Mesenchymal stem cell (in vitro differentiated cells and primary cell): ENCODE results near the gene HOXA5.
A peak's percentile ranks its signal among the peaks of the same experiment; 100 is the strongest.

ENCODE experiments used
- DNase-seq: peaks from one replicate; pipeline ENCODE4 v3.0.0-alpha.2; 2013
- H2AFZ ChIP-seq: one replicate; pipeline ENCODE4 v1.6.1; 2013; ENCODE audit warnings: low read depth, mild to moderate bottlenecking, control low read depth, inconsistent platforms, low read length, moderate library complexity
- H2AK5ac ChIP-seq: 2 replicates; pipeline ENCODE4 v1.6.1; 2013; ENCODE audit warnings: low read length, moderate library complexity, mild to moderate bottlenecking, inconsistent platforms; ENCODE audit not compliant: severe bottlenecking
- H2BK120ac ChIP-seq: one replicate; pipeline ENCODE4 v1.6.1; 2013; ENCODE audit warnings: low read depth, mild to moderate bottlenecking, inconsistent platforms, low read length, moderate library complexity
- H2BK12ac ChIP-seq, 2 experiments: one replicate each; pipeline ENCODE4 v1.6.1; 2013; ENCODE audit warnings: inconsistent platforms in 2 of 2, low read length in 2 of 2, mild to moderate bottlenecking in 2 of 2, moderate library complexity in 2 of 2, control low read depth in 1 of 2
- H2BK15ac ChIP-seq: one replicate; pipeline ENCODE4 v1.6.1; 2013; ENCODE audit warnings: mild to moderate bottlenecking, low read depth, inconsistent platforms; ENCODE audit not compliant: poor library complexity, severe bottlenecking
- H2BK5ac ChIP-seq: 2 replicates; pipeline ENCODE4 v1.6.1; 2013; ENCODE audit warnings: low read depth, mild to moderate bottlenecking, low read length, control low read depth, inconsistent platforms; ENCODE audit not compliant: poor library complexity, severe bottlenecking
- H3K14ac ChIP-seq, 2 experiments: one replicate each; pipeline ENCODE4 v1.6.1; 2013; ENCODE audit warnings: inconsistent platforms in 2 of 2, low read length in 2 of 2, control low read depth in 1 of 2, mild to moderate bottlenecking in 1 of 2, moderate library complexity in 1 of 2
- H3K18ac ChIP-seq, 2 experiments: one replicate each; pipeline ENCODE4 v1.6.1; 2013; ENCODE audit warnings: inconsistent platforms in 2 of 2, low read length in 2 of 2, control low read depth in 1 of 2, low read depth in 1 of 2, mild to moderate bottlenecking in 1 of 2
- H3K23ac ChIP-seq, 2 experiments: one replicate each; pipeline ENCODE4 v1.6.1; 2013; ENCODE audit warnings: inconsistent platforms in 2 of 2, low read length in 2 of 2, mild to moderate bottlenecking in 2 of 2, moderate library complexity in 2 of 2, control low read depth in 1 of 2
- H3K27ac ChIP-seq: 2 replicates; pipeline ENCODE4 v1.5.1; 2013; ENCODE audit warnings: mild to moderate bottlenecking, moderate library complexity, low read length, control low read depth, inconsistent platforms; ENCODE audit not compliant: poor library complexity, severe bottlenecking
- H3K27me3 ChIP-seq, 2 experiments: 2 replicates each; pipeline versions ENCODE4 v1.6.1 to v1.7.0; 2013; ENCODE audit warnings: low read length in 2 of 2, mild to moderate bottlenecking in 2 of 2, moderate library complexity in 2 of 2, control low read depth in 1 of 2, inconsistent platforms in 1 of 2; ENCODE audit not compliant: control insufficient read depth in 1 of 2, insufficient read depth in 1 of 2
- H3K36me3 ChIP-seq, 2 experiments: 2 replicates each; pipeline versions ENCODE4 v1.6.1 to v1.7.0; 2013; ENCODE audit warnings: low read length in 2 of 2, control low read depth in 1 of 2, inconsistent platforms in 1 of 2, low read depth in 1 of 2, mild to moderate bottlenecking in 1 of 2; ENCODE audit not compliant: insufficient read depth in 2 of 2, control insufficient read depth in 1 of 2
- H3K4ac ChIP-seq, 2 experiments: one replicate each; pipeline ENCODE4 v1.6.1; 2013; ENCODE audit warnings: inconsistent platforms in 2 of 2, low read length in 2 of 2, mild to moderate bottlenecking in 2 of 2, moderate library complexity in 2 of 2, control low read depth in 1 of 2, low read depth in 1 of 2
- H3K4me1 ChIP-seq: 2 replicates; pipeline ENCODE4 v1.6.1; 2013; ENCODE audit warnings: low read depth, low read length, control low read depth; ENCODE audit not compliant: control insufficient read depth, insufficient read depth
- H3K4me2 ChIP-seq: 2 replicates; pipeline ENCODE4 v1.6.1; 2013; ENCODE audit warnings: low read length, mild to moderate bottlenecking, inconsistent platforms; ENCODE audit not compliant: poor library complexity, severe bottlenecking
- H3K4me3 ChIP-seq, 2 experiments: 2 replicates each; pipeline versions ENCODE4 v1.5.1 to v1.7.0; 2013; ENCODE audit warnings: low read length in 2 of 2, mild to moderate bottlenecking in 2 of 2, control low read depth in 1 of 2, low read depth in 1 of 2; ENCODE audit not compliant: insufficient read depth in 1 of 2
- H3K79me1 ChIP-seq: replicated peaks from 2 replicates; pipeline ENCODE4 v1.6.1; 2013; ENCODE audit warnings: mild to moderate bottlenecking, control low read depth, low read length, inconsistent platforms; ENCODE audit not compliant: poor library complexity, severe bottlenecking
- H3K9ac ChIP-seq: 2 replicates; pipeline ENCODE4 v1.7.0; 2013; ENCODE audit warnings: mild to moderate bottlenecking, low read length, moderate library complexity
- H3K9me3 ChIP-seq: 2 replicates; pipeline ENCODE4 v1.7.0; 2013; ENCODE audit warnings: mild to moderate bottlenecking, low read length; ENCODE audit not compliant: control insufficient read depth
- H4K8ac ChIP-seq: one replicate; pipeline ENCODE4 v1.6.1; 2013; ENCODE audit warnings: inconsistent platforms, mild to moderate bottlenecking, low read length, moderate library complexity
- H4K91ac ChIP-seq: one replicate; pipeline ENCODE4 v1.6.1; 2013; ENCODE audit warnings: mild to moderate bottlenecking, low read length, inconsistent platforms
- WGBS: methylation state at CpG from one replicate; pipeline ENCODE4 v1.1.7; 2013; ENCODE audit warnings: mixed read lengths; 5-methylcytosine and 5-hydroxymethylcytosine counted together

Gene HOXA5

DNA sequence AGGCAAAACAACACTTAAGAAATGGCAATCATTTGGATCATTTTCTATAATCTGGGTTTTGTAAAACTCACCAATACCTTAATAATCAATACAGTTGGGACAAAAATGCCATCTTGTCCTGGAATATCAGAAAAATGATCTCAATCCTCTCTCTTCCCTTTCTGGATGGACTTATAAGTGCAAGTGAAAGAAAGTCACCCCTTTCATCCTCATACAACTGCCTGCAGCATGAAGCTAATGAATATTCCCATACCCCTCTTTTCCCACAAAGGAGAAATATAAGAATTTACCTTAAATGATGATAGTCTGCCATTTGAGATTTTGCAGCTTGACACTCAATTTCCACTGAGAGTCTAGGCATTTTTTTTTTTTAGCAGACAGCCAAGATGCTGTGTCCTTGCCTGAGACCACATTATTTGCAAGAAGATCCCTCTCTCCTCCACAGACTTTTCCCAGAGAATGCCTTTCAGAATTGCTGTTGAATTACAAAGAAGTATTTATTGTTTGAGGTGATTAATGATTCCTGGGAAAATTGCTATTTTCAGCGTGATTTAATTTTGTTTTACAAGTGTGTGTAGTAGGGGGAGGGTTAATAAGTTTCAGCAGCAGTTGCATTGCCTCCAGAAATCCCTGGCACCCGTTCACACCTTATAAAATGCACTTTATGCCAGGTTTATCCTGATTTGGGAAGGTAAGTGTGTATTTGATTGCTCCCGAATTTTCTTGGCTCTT lies 16.7 kb downstream of the HOXA5 start:
- Histone ChIP-seq H3K23ac (no peak overlapping the region), H2BK120ac (no peak overlapping the region), H2AFZ (no peak overlapping the region), H3K9me3 (no peaks in the 10 kb centered on the region), H3K9ac (peak overlapping the region; percentile 9), H2AK5ac (no peak overlapping the region), H2BK15ac (no peak overlapping the region), H2BK5ac (no peak overlapping the region), H3K4ac (no peak overlapping the region), H3K27me3 (no peaks in the 10 kb centered on the region), H3K4me2 (no peak overlapping the region), H4K8ac (no peak overlapping the region), H3K79me1 (no peaks in the 10 kb centered on the region), H3K14ac (no peak overlapping the region), H4K91ac (no peak overlapping the region), H2BK12ac (no peak overlapping the region), H3K27ac (no peak overlapping the region), H3K36me3 (peaks cover 10 to 41% of the 10 kb centered on the region in 2 experiments), H3K4me3 (no peak overlapping the region), H3K4me1 (peaks cover 21% of the 10 kb centered on the region), H3K18ac (no peak overlapping the region)
- no peak for DNase-seq
- 5% methylated on average over 1 of the region's 3 CpGs for WGBS

DNA sequence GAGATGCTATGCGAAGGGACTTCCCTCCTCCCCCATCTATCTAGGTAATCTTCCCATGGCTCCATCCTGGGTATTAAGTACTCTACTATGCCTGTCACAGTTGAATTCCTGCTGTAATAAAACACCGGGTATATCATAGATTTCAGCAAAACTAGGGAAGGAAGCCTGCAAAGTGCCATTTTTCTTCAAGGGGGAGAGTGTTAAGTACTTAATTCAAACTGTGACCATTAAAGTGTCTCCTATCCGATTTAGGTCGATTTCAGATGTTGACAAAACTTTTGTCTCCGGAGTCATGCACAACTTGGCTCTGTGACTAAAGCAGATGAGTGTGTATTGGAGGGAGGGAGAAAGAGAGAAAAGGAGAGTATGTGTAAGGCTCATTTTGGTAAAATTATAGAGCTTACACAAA lies 17.5 kb downstream of the HOXA5 start:
- Histone ChIP-seq H3K14ac (no peak overlapping the region), H2BK15ac (no peak overlapping the region), H3K23ac (no peak overlapping the region), H3K4me2 (no peak overlapping the region), H2AK5ac (no peak overlapping the region), H3K79me1 (no peaks in the 10 kb centered on the region), H3K4me3 (no peak overlapping the region), H4K91ac (no peak overlapping the region), H2BK5ac (no peak overlapping the region), H3K36me3 (peaks cover 10 to 46% of the 10 kb centered on the region in 2 experiments), H2BK12ac (no peak overlapping the region), H2AFZ (no peak overlapping the region), H3K9me3 (no peaks in the 10 kb centered on the region), H3K9ac (peak overlapping the region; percentile 9), H2BK120ac (no peak overlapping the region), H4K8ac (no peak overlapping the region), H3K18ac (no peak overlapping the region), H3K4me1 (peaks cover 20% of the 10 kb centered on the region), H3K27me3 (no peaks in the 10 kb centered on the region), H3K27ac (peak overlapping the region; percentile 0), H3K4ac (no peak overlapping the region)
- DNase-seq = no peak
- WGBS = 27% methylated on average over 4 of the region's 5 CpGs

DNA sequence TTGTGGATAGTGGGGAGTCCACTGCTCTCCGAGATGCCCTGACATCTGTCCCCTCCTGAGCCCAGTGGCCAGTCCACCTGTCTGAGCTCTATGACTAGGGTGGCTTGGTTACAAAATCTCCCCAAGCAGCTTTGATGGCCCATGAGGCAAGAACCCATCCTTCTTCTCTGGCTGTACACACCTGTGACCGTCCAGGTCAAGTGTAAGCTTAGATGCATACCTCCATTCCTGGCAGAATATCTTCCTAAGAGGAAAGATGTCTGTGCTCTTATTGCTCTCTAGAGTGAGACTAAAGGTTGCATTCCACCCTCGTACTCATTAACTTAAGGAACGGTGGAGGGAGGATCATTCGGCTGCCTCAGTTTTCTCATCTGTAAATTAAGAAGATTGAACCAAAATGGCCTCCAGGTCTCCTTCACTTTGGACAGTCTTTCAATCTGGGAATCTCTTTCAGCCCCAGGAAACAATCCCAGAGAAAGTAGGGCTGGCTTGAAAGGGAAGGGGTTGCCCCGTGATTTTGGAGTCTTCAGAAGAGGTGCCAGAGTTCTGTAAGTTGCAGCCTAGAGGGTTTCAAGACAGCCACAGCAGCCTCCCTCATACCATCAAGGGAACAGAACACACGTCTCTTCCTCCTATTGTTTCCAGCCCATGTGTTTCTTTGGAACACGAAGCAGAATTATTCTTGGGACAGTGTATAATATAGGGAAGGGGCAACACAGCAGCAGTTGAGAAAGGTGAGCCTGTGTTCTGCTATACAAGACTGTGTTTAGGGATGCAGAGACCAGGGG lies 18.4 kb downstream of the HOXA5 start:
- Histone ChIP-seq H2BK5ac (peak overlapping the region; percentile 19), H3K4me3 (no peak overlapping the region), H2BK12ac (no peak overlapping the region), H3K4me1 (peaks cover 18% of the 10 kb centered on the region), H4K91ac (no peak overlapping the region), H4K8ac (no peak overlapping the region), H3K4me2 (peak overlapping the region; percentile 86), H2BK120ac (no peak overlapping the region), H2BK15ac (no peak overlapping the region), H2AK5ac (peak overlapping the region; percentile 31), H3K27ac (peak overlapping the region; percentile 99), H3K23ac (no peak overlapping the region), H2AFZ (no peak overlapping the region), H3K14ac (no peak overlapping the region), H3K36me3 (peaks cover 10 to 46% of the 10 kb centered on the region in 2 experiments), H3K4ac (no peak overlapping the region), H3K79me1 (no peaks in the 10 kb centered on the region), H3K18ac (no peak overlapping the region), H3K9me3 (no peaks in the 10 kb centered on the region), H3K9ac (no peak overlapping the region), H3K27me3 (no peaks in the 10 kb centered on the region)
- no peak for DNase-seq
- WGBS = 72% methylated on average over 7 of the region's 8 CpGs
